PFSK-1 (cell line): Measurements from ENCODE around the gene LRRC4C.

Source experiments
- FOXP2 ChIP-seq: optimal IDR thresholded peaks from 2 replicates; pipeline ENCODE3; 2011; ENCODE audit warnings: borderline replicate concordance, control low read depth, inconsistent platforms; ENCODE audit not compliant: insufficient read depth; ENCODE audit errors: extremely low read length, extremely low read depth
- POLR2AphosphoS5 ChIP-seq: IDR thresholded peaks from 2 replicates; pipeline ENCODE4 v1.6.1; 2012; ENCODE audit warnings: low read depth, mild to moderate bottlenecking, control low read depth, low read length, moderate library complexity
- REST ChIP-seq, 2 experiments: IDR thresholded peaks; 2 replicates each; pipeline versions ENCODE4 v1.6.1 to v1.8.0; 2011 to 2012; ENCODE audit warnings: low read depth in 2 of 2, low read length in 2 of 2, control low read depth in 1 of 2, inconsistent platforms in 1 of 2, mild to moderate bottlenecking in 1 of 2, moderate library complexity in 1 of 2; ENCODE audit not compliant: insufficient read depth in 1 of 2
- SIN3A ChIP-seq: IDR thresholded peaks from 2 replicates; pipeline ENCODE4 v1.6.1; 2012; ENCODE audit warnings: mild to moderate bottlenecking, low read length, moderate library complexity, borderline replicate concordance; ENCODE audit not compliant: insufficient read depth
- TAF1 ChIP-seq: IDR thresholded peaks from 2 replicates; pipeline ENCODE4 v1.6.1; 2012; ENCODE audit warnings: low read length, control low read depth, borderline replicate concordance; ENCODE audit not compliant: insufficient read depth

LRRC4C gene

DNA sequence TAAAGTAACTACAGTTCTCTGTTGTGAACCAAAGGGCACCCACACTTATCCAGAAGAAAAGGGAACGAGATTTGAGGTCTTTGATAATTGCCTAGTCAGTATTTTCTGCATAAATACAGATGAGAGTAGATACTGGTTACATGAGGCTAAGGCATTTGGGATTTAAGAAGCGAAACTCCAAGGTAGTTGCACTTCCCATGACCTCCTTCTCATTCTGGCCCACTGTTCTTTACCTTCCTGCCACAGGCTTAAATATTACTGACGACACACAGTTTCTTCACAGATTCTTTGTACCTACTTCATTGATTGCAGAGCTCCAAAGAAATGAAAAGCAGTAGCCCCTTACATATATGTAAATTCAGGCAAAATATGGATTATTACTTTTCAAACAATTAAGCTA is 915.3 kb downstream of the LRRC4C start:
- TF ChIP-seq FOXP2 (no peak), SIN3A (no peak), POLR2AphosphoS5 (no peak), TAF1 (no peak), REST (IDR thresholded peaks at IDR 0.05; ENCODE audit: insufficient read depth in 1 of 2, low read depth in 2 of 2, low read length in 2 of 2) (no peak)

- no peak for TF ChIP-seq POLR2AphosphoS5
- TF ChIP-seq REST (IDR thresholded peaks at IDR 0.05; ENCODE audit: insufficient read depth in 1 of 2, low read depth in 2 of 2, low read length in 2 of 2), result no peak
- no peak for TF ChIP-seq SIN3A
- no peak for TF ChIP-seq TAF1
- TF ChIP-seq FOXP2, result no peak
These were observed 916.6 kb downstream of the LRRC4C start for GRCh38 chr11:40542821-40543220.

DNA sequence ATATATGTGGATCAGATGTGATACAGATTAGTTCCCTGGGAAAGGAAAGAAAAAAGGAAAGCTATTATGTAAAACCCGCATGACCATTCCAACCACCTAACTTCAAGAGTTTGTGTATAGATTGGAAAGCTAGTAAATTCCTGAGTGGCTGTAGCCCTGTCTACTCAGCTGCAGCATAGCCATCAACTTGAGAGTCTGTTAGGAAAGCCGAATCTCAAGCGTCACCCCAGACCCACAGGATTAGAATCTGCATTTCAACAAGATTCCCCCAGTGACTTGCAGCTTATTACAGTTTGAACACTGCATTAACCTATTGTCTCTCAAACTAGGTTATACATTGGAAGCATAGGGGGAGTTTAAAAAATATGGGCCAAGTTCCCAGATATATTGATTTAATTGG is 921.7 kb downstream of the LRRC4C start:
- TF ChIP-seq SIN3A (no peak), REST (IDR thresholded peaks at IDR 0.05; ENCODE audit: insufficient read depth in 1 of 2, low read depth in 2 of 2, low read length in 2 of 2) (no peak), POLR2AphosphoS5 (no peak), FOXP2 (no peak), TAF1 (no peak)

- TF ChIP-seq SIN3A, result no peak
- TF ChIP-seq FOXP2, result no peak
- TF ChIP-seq REST (IDR thresholded peaks at IDR 0.05; ENCODE audit: insufficient read depth in 1 of 2, low read depth in 2 of 2, low read length in 2 of 2), result no peak
- TF ChIP-seq TAF1, result no peak
- no peak for TF ChIP-seq POLR2AphosphoS5
These were observed 942.3 kb downstream of the LRRC4C start for GRCh38 chr11:40517122-40517521.

- no peak for TF ChIP-seq FOXP2
- no peak for TF ChIP-seq SIN3A
- no peak for TF ChIP-seq POLR2AphosphoS5
- TF ChIP-seq TAF1, result no peak
- no peak for TF ChIP-seq REST (IDR thresholded peaks at IDR 0.05; ENCODE audit: insufficient read depth in 1 of 2, low read depth in 2 of 2, low read length in 2 of 2)
These were observed 945.3 kb downstream of the LRRC4C start for GRCh38 chr11:40514124-40514523.
